Muscle of leg (tissue), 11 donors: Measurements from ENCODE around the gene PLA2G5. TPM values are rescaled to one million over a fixed set of nuclear protein-coding genes. Genes with fewer than 3 reads are reported as not detected.

Experiments used
- DNase-seq: peaks from one replicate; pipeline ENCODE4 v3.0.0; 2013
- H3K27ac ChIP-seq: one replicate; pipeline ENCODE4 v1.5.1; 2013; ENCODE audit warnings: mild to moderate bottlenecking, low read length, control low read depth
- H3K27me3 ChIP-seq: one replicate; pipeline ENCODE4 v1.6.1; 2013; ENCODE audit warnings: low read length; ENCODE audit not compliant: control insufficient read depth, insufficient read depth
- H3K36me3 ChIP-seq: one replicate; pipeline ENCODE4 v1.6.1; 2013; ENCODE audit warnings: low read length; ENCODE audit not compliant: control insufficient read depth, insufficient read depth
- H3K4me1 ChIP-seq: one replicate; pipeline ENCODE4 v1.6.1; 2013; ENCODE audit warnings: low read length; ENCODE audit not compliant: control insufficient read depth, insufficient read depth
- H3K4me3 ChIP-seq: one replicate; pipeline ENCODE4 v1.5.1; 2013; ENCODE audit warnings: low read length, control low read depth
- H3K9me3 ChIP-seq: replicated peaks from 2 replicates; pipeline ENCODE4 v1.6.1; 2013; ENCODE audit warnings: low read depth, low read length; ENCODE audit not compliant: control insufficient read depth
- WGBS: methylation state at CpG from one replicate; pipeline ENCODE4 v1.1.5; 2013; ENCODE audit warnings: missing lambda C conversion rate; ENCODE audit not compliant: insufficient coverage; 5-methylcytosine and 5-hydroxymethylcytosine counted together
- polyA plus RNA-seq, 8 donors: library from polyadenylated mRNA; unstranded; fragments of 120-200 nt; gene quantifications; one replicate each; pipeline versions ENCODE4 v1.2.1 to v1.2.3, GENCODE V29; 2013; ENCODE audit warnings: inconsistent platforms in 1 of 8, low replicate concordance in 1 of 8; ENCODE audit not compliant: insufficient read length in 8 of 8, insufficient read depth in 1 of 8
- total RNA-seq: library from RNA; stranded (reverse); fragments of 120-200 nt; gene quantifications from one replicate; pipeline ENCODE4 v1.2.4, GENCODE V29; 2013

The PLA2G5 gene
- total and polyA plus RNA-seq, 9 donors, result 0.10 to 0.28 (median 0.26) TPM; not detected in 4

- whole genome bisulfite sequencing, result 38% methylated on average over 13 of the region's 14 CpGs
- no peaks in the 10 kb centered on the region for H3K9me3 ChIP-seq
- peak; percentile 29 for DNase-seq
These were observed 30.8 kb downstream of the PLA2G5 start for GRCh38 chr1:20100632-20101355.

GRCh38 chr1:20102875-20103274 lies 32.9 kb downstream of the PLA2G5 start:
- Histone ChIP-seq H3K36me3 (no peaks in the 10 kb centered on the region), H3K27ac (no peak overlapping the region), H3K9me3 (no peaks in the 10 kb centered on the region), H3K4me1 (no peaks in the 10 kb centered on the region), H3K27me3 (peaks cover 14% of the 10 kb centered on the region), H3K4me3 (no peak overlapping the region)
- no CpG with 5 or more reads among the region's 1 CpG for WGBS
- no peak for DNase-seq

More at GRCh38 chr1:20100632-20101355, 30.8 kb downstream of the PLA2G5 start:
- H3K27ac ChIP-seq, result no peak overlapping the region
- H3K36me3 ChIP-seq, result no peaks in the 10 kb centered on the region
- H3K4me1 ChIP-seq, result no peaks in the 10 kb centered on the region
- H3K4me3 ChIP-seq, result no peak overlapping the region
- peaks cover 9% of the 10 kb centered on the region for H3K27me3 ChIP-seq

- WGBS, result 44% methylated on average over 1 of the region's 1 CpG
- H3K36me3 ChIP-seq, result no peaks in the 10 kb centered on the region
- H3K9me3 ChIP-seq, result no peaks in the 10 kb centered on the region
- no peak overlapping the region for H3K4me3 ChIP-seq
- H3K4me1 ChIP-seq, result no peaks in the 10 kb centered on the region
- H3K27me3 ChIP-seq, result peaks cover 20% of the 10 kb centered on the region
- DNase-seq, result no peak
- no peak overlapping the region for H3K27ac ChIP-seq
These were observed 35.9 kb downstream of the PLA2G5 start for GRCh38 chr1:20105856-20106255.

- H3K9me3 ChIP-seq, result no peaks in the 10 kb centered on the region
- no peaks in the 10 kb centered on the region for H3K36me3 ChIP-seq
- DNase-seq, result no peak
- no peaks in the 10 kb centered on the region for H3K4me1 ChIP-seq
- no CpG with 5 or more reads among the region's 4 CpGs for WGBS
- H3K27ac ChIP-seq, result no peak overlapping the region
- no peak overlapping the region for H3K4me3 ChIP-seq
- H3K27me3 ChIP-seq, result peaks cover 18% of the 10 kb centered on the region
These were observed 37.4 kb downstream of the PLA2G5 start for GRCh38 chr1:20107351-20107750.

- no peak for DNase-seq
- no peaks in the 10 kb centered on the region for H3K36me3 ChIP-seq
These were observed 37.8 kb downstream of the PLA2G5 start for GRCh38 chr1:20107796-20108195.

GRCh38 chr1:20108366-20109123 lies 38.6 kb downstream of the PLA2G5 start:
- no peaks in the 10 kb centered on the region for H3K4me1 ChIP-seq
- H3K9me3 ChIP-seq, result no peaks in the 10 kb centered on the region
- H3K36me3 ChIP-seq, result no peaks in the 10 kb centered on the region
- peaks cover 18% of the 10 kb centered on the region for H3K27me3 ChIP-seq
- 38% methylated on average over 2 of the region's 5 CpGs for WGBS
- no peak overlapping the region for H3K4me3 ChIP-seq
- H3K27ac ChIP-seq, result no peak overlapping the region
- DNase-seq, result no peak

More at GRCh38 chr1:20107796-20108195, 37.8 kb downstream of the PLA2G5 start:
- H3K9me3 ChIP-seq, result no peaks in the 10 kb centered on the region
- H3K27me3 ChIP-seq, result peaks cover 18% of the 10 kb centered on the region
- 40% methylated on average over 2 of the region's 4 CpGs for WGBS
- H3K27ac ChIP-seq, result no peak overlapping the region
- no peak overlapping the region for H3K4me3 ChIP-seq
- no peaks in the 10 kb centered on the region for H3K4me1 ChIP-seq

- H3K4me1 ChIP-seq, result no peaks in the 10 kb centered on the region
- H3K9me3 ChIP-seq, result no peaks in the 10 kb centered on the region
- DNase-seq, result no peak
- H3K27me3 ChIP-seq, result peaks cover 22% of the 10 kb centered on the region
- H3K4me3 ChIP-seq, result no peak overlapping the region
- H3K36me3 ChIP-seq, result no peaks in the 10 kb centered on the region
- no peak overlapping the region for H3K27ac ChIP-seq
- 33% methylated on average over 2 of the region's 4 CpGs for WGBS
These were observed 39.3 kb downstream of the PLA2G5 start for GRCh38 chr1:20109223-20109856.

- 68% methylated on average over 10 of the region's 12 CpGs for WGBS
- H3K9me3 ChIP-seq, result no peaks in the 10 kb centered on the region
- H3K4me3 ChIP-seq, result no peak overlapping the region
- H3K36me3 ChIP-seq, result no peaks in the 10 kb centered on the region
- no peaks in the 10 kb centered on the region for H3K4me1 ChIP-seq
- H3K27me3 ChIP-seq, result peaks cover 19% of the 10 kb centered on the region
- H3K27ac ChIP-seq, result no peak overlapping the region
- DNase-seq, result no peak
These were observed 40.7 kb downstream of the PLA2G5 start for GRCh38 chr1:20110679-20111078.

- Histone ChIP-seq H3K36me3 (no peaks in the 10 kb centered on the region), H3K4me3 (no peak overlapping the region), H3K4me1 (no peaks in the 10 kb centered on the region), H3K27ac (no peak overlapping the region), H3K9me3 (no peaks in the 10 kb centered on the region), H3K27me3 (peaks cover 19% of the 10 kb centered on the region)
- no peak for DNase-seq
- 83% methylated on average over 1 of the region's 5 CpGs for WGBS
These were observed 41.5 kb downstream of the PLA2G5 start for GRCh38 chr1:20111452-20111851.
